B cell (primary cell): ENCODE data around the gene CRIM1. TPM values are rescaled to one million over a fixed set of nuclear protein-coding genes. Genes with fewer than 3 reads are reported as not detected.

Source experiments
- ATAC-seq: fragments of 200-7000 bp; cut with Tn5 transposase; one replicate; pipeline ENCODE4 v1.10.0; 2021; ENCODE audit warnings: low read depth, mild to moderate bottlenecking, moderate number of reproducible peaks, moderate library complexity
- CTCF ChIA-PET: fragments of 350-600 bp; sonication (Branson Sonifier 250); formaldehyde crosslinking; loops from one replicate; lab custom pipeline; 2021; ENCODE audit warnings: antibody characterized with exemption, inconsistent platforms; lab: Charles Lee
- POLR2A ChIA-PET: fragments of 350-600 bp; sonication (Branson Sonifier 250); formaldehyde crosslinking; loops from one replicate; lab custom pipeline; 2021; ENCODE audit warnings: antibody characterized with exemption; lab: Charles Lee
- DNase-seq: peaks from one replicate; pipeline ENCODE4 v3.0.0; 2013
- H2AFZ ChIP-seq: 2 replicates; pipeline ENCODE4 v1.6.1; 2012; ENCODE audit warnings: mild to moderate bottlenecking, low read depth, low read length; ENCODE audit not compliant: insufficient read depth, poor library complexity, severe bottlenecking
- H3K27ac ChIP-seq, 2 donors: 1 replicate in 1 of 2; 2 replicates in 1 of 2; pipeline ENCODE4 v1.5.1; 2012 to 2013; ENCODE audit warnings: low read length in 2 of 2, mild to moderate bottlenecking in 2 of 2, moderate library complexity in 1 of 2
- H3K27me3 ChIP-seq, 4 experiments: fragments of 200-600 bp in 1 of 4; sonication (generic) in 1 of 4; replicated peaks in 1 of 4; 1 replicate in 2 of 4; 2 replicates in 2 of 4; pipeline versions ENCODE4 v1.6.1 to v1.7.0; 2013 to 2016; ENCODE audit warnings: low read length in 3 of 4, mild to moderate bottlenecking in 2 of 4, mixed read lengths in 1 of 4, moderate library complexity in 1 of 4; ENCODE audit not compliant: insufficient read depth in 4 of 4, control insufficient read depth in 3 of 4; ENCODE audit errors: control extremely low read depth in 1 of 4
- H3K36me3 ChIP-seq, 2 experiments: replicated peaks in 1 of 2; 1 replicate in 1 of 2; 2 replicates in 1 of 2; pipeline versions ENCODE4 v1.6.1 to v1.7.1; 2013; ENCODE audit warnings: low read length in 1 of 2; ENCODE audit not compliant: insufficient read depth in 2 of 2, control insufficient read depth in 1 of 2; ENCODE audit errors: control extremely low read depth in 1 of 2, extremely low read depth in 1 of 2
- H3K4me1 ChIP-seq, 2 donors: fragments of 200-600 bp in 1 of 2; sonication (generic) in 1 of 2; 1 replicate in 1 of 2; 2 replicates in 1 of 2; pipeline versions ENCODE4 v1.5.1 to v1.6.1; 2013 to 2017; ENCODE audit warnings: low read length in 2 of 2; ENCODE audit not compliant: control insufficient read depth in 2 of 2, insufficient read depth in 2 of 2
- H3K4me2 ChIP-seq: replicated peaks from 2 replicates; pipeline ENCODE3; 2012; ENCODE audit warnings: mild to moderate bottlenecking, low read depth, low read length; ENCODE audit not compliant: poor library complexity, severe bottlenecking
- H3K4me3 ChIP-seq, 5 experiments: fragments of 200-600 bp in 1 of 5; sonication (generic) in 1 of 5; 1 replicate in 3 of 5; 2 replicates in 2 of 5; pipeline versions ENCODE4 v1.5.1 to v1.7.0; 2011 to 2016; ENCODE audit warnings: low read length in 4 of 5, mild to moderate bottlenecking in 4 of 5, low read depth in 2 of 5, control low read depth in 1 of 5, moderate library complexity in 1 of 5; ENCODE audit not compliant: insufficient read depth in 1 of 5; ENCODE audit errors: control extremely low read depth in 1 of 5, extremely low read depth in 1 of 5
- H3K79me2 ChIP-seq: fragments of 200-600 bp; sonication (generic); one replicate; pipeline ENCODE4 v1.6.0; 2016; ENCODE audit warnings: low read length; ENCODE audit not compliant: control insufficient read depth, insufficient read depth
- H3K9ac ChIP-seq: fragments of 200-600 bp; sonication (generic); 2 replicates; pipeline ENCODE4 v1.6.1; 2017; ENCODE audit warnings: mild to moderate bottlenecking, low read length, moderate library complexity
- H3K9me3 ChIP-seq, 3 donors: one replicate each; pipeline versions ENCODE4 v1.6.1 to v1.7.1; 2013; ENCODE audit warnings: low read length in 2 of 3; ENCODE audit not compliant: control insufficient read depth in 2 of 3, insufficient read depth in 1 of 3; ENCODE audit errors: control extremely low read depth in 1 of 3
- H4K20me1 ChIP-seq: 2 replicates; pipeline ENCODE4 v1.6.0; 2012; ENCODE audit warnings: mild to moderate bottlenecking, low read length; ENCODE audit not compliant: insufficient read depth, control insufficient read depth, poor library complexity, severe bottlenecking
- H3K27ac Mint-ChIP-seq: one replicate; pipeline ENCODE4 v1.8.0; 2021; ENCODE audit warnings: mixed read lengths
- H3K27me3 Mint-ChIP-seq: one replicate; pipeline ENCODE4 v1.8.0; 2021; ENCODE audit warnings: mixed read lengths
- H3K4me1 Mint-ChIP-seq: one replicate; pipeline ENCODE4 v1.8.0; 2021; ENCODE audit warnings: mixed read lengths
- H3K4me3 Mint-ChIP-seq: one replicate; pipeline ENCODE4 v1.8.0; 2021; ENCODE audit warnings: mixed read lengths
- H3K9me3 Mint-ChIP-seq: one replicate; pipeline ENCODE4 v1.8.0; 2022; ENCODE audit warnings: mixed read lengths; ENCODE audit not compliant: insufficient read depth
- CTCF ChIP-seq: fragments of 200-600 bp; IDR thresholded peaks from one replicate; pipeline ENCODE4 v1.8.0; 2022; ENCODE audit warnings: antibody characterized with exemption, mild to moderate bottlenecking
- EZH2 ChIP-seq: IDR thresholded peaks from 2 replicates; pipeline ENCODE4 v1.6.1; 2012; ENCODE audit warnings: borderline replicate concordance, low read depth, mild to moderate bottlenecking, moderate library complexity, low read length; ENCODE audit not compliant: insufficient read depth, poor library complexity, severe bottlenecking
- WGBS: methylation state at CpG from one replicate; pipeline ENCODE4 v1.1.5; 2013; ENCODE audit warnings: missing lambda C conversion rate; ENCODE audit not compliant: insufficient coverage; 5-methylcytosine and 5-hydroxymethylcytosine counted together
- intact Hi-C: fragments of 100-400 bp; cut with micrococcal nuclease; formaldehyde crosslinking; loops from one replicate; pipeline ENCODE4 v1.10.0; 2022
- polyA plus RNA-seq: library from polyadenylated mRNA; depleted of rRNA; stranded (reverse); fragments of >200 nt; gene quantifications from 2 replicates; pipeline ENCODE4 v1.2.3, GENCODE V29; 2012
- total RNA-seq, 2 donors: library from RNA; stranded (reverse); fragments of 120-200 nt in 1 of 2; gene quantifications; 1 replicate in 1 of 2; 2 replicates in 1 of 2; pipeline versions ENCODE4 v1.2.3 to v1.2.4, GENCODE V29; 2013 to 2022

The CRIM1 gene
- total and polyA plus RNA-seq, 2 donors (not counting 1 experiment from before 2014, with no cell fraction given), result 1.3 to 5.0 TPM

GRCh38 chr2:36380624-36381481 lies 25.3 kb downstream of the CRIM1 start:
- no peaks in the 10 kb centered on the region for H3K36me3 ChIP-seq
- intact Hi-C loops, result no loop called here
- no peaks in the 10 kb centered on the region for H3K79me2 ChIP-seq
- H3K4me1 ChIP-seq, result peaks cover 0 to 11% of the 10 kb centered on the region in 2 donors
- no peak overlapping the region for H3K9ac ChIP-seq
- Mint-ChIP-seq H3K4me3 (no peak overlapping the region), H3K27ac (no peak overlapping the region), H3K27me3 (peaks cover 15% of the 10 kb centered on the region), H3K4me1 (no peaks in the 10 kb centered on the region), H3K9me3 (no peaks in the 10 kb centered on the region)
- CTCF ChIA-PET, result no interaction called here
- ATAC-seq (no peak), DNase-seq (no peak)
- H4K20me1 ChIP-seq, result no peaks in the 10 kb centered on the region
- POLR2A ChIA-PET, result no interaction called here
- TF ChIP-seq CTCF, result no peak
- TF ChIP-seq EZH2, result no peak
- no peaks in the 10 kb centered on the region for H3K27me3 ChIP-seq
- H3K9me3 ChIP-seq, result no peaks in the 10 kb centered on the region
- WGBS, result 50% methylated on average over 12 of the region's 15 CpGs
- no peak overlapping the region for H3K4me3 ChIP-seq
- no peak overlapping the region for H3K4me2 ChIP-seq
- peak overlapping the region; percentile 31 for H2AFZ ChIP-seq
- no peak overlapping the region for H3K27ac ChIP-seq

- 81% methylated on average over 6 of the region's 6 CpGs for WGBS
These were observed 26.4 kb downstream of the CRIM1 start for GRCh38 chr2:36381993-36382392.

More at GRCh38 chr2:36381993-36382392, 26.4 kb downstream of the CRIM1 start:
- Histone ChIP-seq H3K27ac (no peak overlapping the region), H3K36me3 (no peaks in the 10 kb centered on the region), H2AFZ (no peak overlapping the region), H3K4me2 (no peak overlapping the region), H3K9ac (no peak overlapping the region), H3K4me1 (peaks cover 0 to 11% of the 10 kb centered on the region in 2 donors), H3K4me3 (no peak overlapping the region), H3K79me2 (no peaks in the 10 kb centered on the region), H3K27me3 (no peaks in the 10 kb centered on the region), H4K20me1 (no peaks in the 10 kb centered on the region), H3K9me3 (no peaks in the 10 kb centered on the region)
- Mint-ChIP-seq H3K4me1 (no peaks in the 10 kb centered on the region), H3K9me3 (no peaks in the 10 kb centered on the region), H3K27me3 (peaks cover 13% of the 10 kb centered on the region), H3K27ac (no peak overlapping the region), H3K4me3 (no peak overlapping the region)
- TF ChIP-seq EZH2 (no peak), CTCF (no peak)
- DNase-seq (no peak), ATAC-seq (no peak)
- intact Hi-C loops, result no loop called here
- ChIA-PET CTCF (no interaction called here), POLR2A (no interaction called here)
